Measurements from ENCODE around the gene NSUN5.

GRCh38 chr7:73338321-73338720 lies 29.7 kb upstream of the NSUN5 start:
- TF ChIP-seq, protein P1, sequence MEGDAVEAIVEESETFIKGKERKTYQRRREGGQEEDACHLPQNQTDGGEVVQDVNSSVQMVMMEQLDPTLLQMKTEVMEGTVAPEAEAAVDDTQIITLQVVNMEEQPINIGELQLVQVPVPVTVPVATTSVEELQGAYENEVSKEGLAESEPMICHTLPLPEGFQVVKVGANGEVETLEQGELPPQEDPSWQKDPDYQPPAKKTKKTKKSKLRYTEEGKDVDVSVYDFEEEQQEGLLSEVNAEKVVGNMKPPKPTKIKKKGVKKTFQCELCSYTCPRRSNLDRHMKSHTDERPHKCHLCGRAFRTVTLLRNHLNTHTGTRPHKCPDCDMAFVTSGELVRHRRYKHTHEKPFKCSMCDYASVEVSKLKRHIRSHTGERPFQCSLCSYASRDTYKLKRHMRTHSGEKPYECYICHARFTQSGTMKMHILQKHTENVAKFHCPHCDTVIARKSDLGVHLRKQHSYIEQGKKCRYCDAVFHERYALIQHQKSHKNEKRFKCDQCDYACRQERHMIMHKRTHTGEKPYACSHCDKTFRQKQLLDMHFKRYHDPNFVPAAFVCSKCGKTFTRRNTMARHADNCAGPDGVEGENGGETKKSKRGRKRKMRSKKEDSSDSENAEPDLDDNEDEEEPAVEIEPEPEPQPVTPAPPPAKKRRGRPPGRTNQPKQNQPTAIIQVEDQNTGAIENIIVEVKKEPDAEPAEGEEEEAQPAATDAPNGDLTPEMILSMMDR (IDR thresholded peaks at IDR 0.05 in 2 of 3, conservative IDR thresholded peaks at IDR 0.05 in 1 of 3; ENCODE audit: insufficient read depth in 2 of 3, low read depth in 1 of 3, low read length in 3 of 3), result no peak
- TF ChIP-seq FOXA1 (IDR thresholded peaks at IDR 0.05; ENCODE audit: borderline replicate concordance) (no peak), POLR2A (conservative IDR thresholded peaks at IDR 0.05) (no peak), POLR2AphosphoS5 (IDR thresholded peaks at IDR 0.05; ENCODE audit: control insufficient read depth, insufficient read depth, low read depth, low read length) (no peak), SIN3A (IDR thresholded peaks at IDR 0.05; ENCODE audit: borderline replicate concordance in 2 of 2, control insufficient read depth in 1 of 2, low read depth in 2 of 2, low read length in 2 of 2) (no peak), RFX5 (IDR thresholded peaks at IDR 0.05; ENCODE audit: low read depth, low read length) (no peak)
- TF ChIP-seq, protein P2, sequence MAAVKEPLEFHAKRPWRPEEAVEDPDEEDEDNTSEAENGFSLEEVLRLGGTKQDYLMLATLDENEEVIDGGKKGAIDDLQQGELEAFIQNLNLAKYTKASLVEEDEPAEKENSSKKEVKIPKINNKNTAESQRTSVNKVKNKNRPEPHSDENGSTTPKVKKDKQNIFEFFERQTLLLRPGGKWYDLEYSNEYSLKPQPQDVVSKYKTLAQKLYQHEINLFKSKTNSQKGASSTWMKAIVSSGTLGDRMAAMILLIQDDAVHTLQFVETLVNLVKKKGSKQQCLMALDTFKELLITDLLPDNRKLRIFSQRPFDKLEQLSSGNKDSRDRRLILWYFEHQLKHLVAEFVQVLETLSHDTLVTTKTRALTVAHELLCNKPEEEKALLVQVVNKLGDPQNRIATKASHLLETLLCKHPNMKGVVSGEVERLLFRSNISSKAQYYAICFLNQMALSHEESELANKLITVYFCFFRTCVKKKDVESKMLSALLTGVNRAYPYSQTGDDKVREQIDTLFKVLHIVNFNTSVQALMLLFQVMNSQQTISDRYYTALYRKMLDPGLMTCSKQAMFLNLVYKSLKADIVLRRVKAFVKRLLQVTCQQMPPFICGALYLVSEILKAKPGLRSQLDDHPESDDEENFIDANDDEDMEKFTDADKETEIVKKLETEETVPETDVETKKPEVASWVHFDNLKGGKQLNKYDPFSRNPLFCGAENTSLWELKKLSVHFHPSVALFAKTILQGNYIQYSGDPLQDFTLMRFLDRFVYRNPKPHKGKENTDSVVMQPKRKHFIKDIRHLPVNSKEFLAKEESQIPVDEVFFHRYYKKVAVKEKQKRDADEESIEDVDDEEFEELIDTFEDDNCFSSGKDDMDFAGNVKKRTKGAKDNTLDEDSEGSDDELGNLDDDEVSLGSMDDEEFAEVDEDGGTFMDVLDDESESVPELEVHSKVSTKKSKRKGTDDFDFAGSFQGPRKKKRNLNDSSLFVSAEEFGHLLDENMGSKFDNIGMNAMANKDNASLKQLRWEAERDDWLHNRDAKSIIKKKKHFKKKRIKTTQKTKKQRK (IDR thresholded peaks at IDR 0.05; ENCODE audit: borderline replicate concordance, low read depth, low read length), result no peak

Data from K562 (cell line).